ENCODE data around the gene RAB3GAP2.

DNA sequence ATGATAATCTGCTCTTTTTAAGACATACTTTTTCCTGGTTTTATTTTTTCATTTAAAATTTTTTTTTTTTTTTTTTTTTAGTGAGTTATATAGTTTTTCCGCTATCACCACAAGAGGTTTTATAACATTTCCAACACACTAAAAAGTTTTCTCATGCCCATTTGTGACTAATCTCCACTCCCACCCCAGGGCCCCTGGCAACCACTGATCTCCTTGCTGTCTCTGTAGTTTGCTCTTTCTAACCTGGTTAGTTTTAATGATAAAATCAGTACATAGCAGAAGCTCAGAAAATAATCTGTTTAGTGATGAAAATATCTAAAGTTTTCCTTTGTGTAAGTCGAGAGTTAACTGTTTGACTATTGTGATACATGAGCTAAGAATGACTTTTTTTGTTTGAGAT, 136.5 kb downstream of the RAB3GAP2 start:
- no peak for TF ChIP-seq BHLHE40 (IDR thresholded peaks at IDR 0.05; ENCODE audit: borderline replicate concordance in 1 of 2, low read depth in 2 of 2, low read length in 1 of 2)
- no peak for TF ChIP-seq POLR2A (IDR thresholded peaks at IDR 0.05; ENCODE audit: low read depth, low read length)
- TF ChIP-seq, protein P1, sequence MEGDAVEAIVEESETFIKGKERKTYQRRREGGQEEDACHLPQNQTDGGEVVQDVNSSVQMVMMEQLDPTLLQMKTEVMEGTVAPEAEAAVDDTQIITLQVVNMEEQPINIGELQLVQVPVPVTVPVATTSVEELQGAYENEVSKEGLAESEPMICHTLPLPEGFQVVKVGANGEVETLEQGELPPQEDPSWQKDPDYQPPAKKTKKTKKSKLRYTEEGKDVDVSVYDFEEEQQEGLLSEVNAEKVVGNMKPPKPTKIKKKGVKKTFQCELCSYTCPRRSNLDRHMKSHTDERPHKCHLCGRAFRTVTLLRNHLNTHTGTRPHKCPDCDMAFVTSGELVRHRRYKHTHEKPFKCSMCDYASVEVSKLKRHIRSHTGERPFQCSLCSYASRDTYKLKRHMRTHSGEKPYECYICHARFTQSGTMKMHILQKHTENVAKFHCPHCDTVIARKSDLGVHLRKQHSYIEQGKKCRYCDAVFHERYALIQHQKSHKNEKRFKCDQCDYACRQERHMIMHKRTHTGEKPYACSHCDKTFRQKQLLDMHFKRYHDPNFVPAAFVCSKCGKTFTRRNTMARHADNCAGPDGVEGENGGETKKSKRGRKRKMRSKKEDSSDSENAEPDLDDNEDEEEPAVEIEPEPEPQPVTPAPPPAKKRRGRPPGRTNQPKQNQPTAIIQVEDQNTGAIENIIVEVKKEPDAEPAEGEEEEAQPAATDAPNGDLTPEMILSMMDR (IDR thresholded peaks at IDR 0.05 in 2 of 3, conservative IDR thresholded peaks at IDR 0.05 in 1 of 3; ENCODE audit: control insufficient read depth in 2 of 3, extremely low read depth in 1 of 3, insufficient read depth in 1 of 3, low read depth in 3 of 3, low read length in 3 of 3), result no peak
- TF ChIP-seq, protein P2, sequence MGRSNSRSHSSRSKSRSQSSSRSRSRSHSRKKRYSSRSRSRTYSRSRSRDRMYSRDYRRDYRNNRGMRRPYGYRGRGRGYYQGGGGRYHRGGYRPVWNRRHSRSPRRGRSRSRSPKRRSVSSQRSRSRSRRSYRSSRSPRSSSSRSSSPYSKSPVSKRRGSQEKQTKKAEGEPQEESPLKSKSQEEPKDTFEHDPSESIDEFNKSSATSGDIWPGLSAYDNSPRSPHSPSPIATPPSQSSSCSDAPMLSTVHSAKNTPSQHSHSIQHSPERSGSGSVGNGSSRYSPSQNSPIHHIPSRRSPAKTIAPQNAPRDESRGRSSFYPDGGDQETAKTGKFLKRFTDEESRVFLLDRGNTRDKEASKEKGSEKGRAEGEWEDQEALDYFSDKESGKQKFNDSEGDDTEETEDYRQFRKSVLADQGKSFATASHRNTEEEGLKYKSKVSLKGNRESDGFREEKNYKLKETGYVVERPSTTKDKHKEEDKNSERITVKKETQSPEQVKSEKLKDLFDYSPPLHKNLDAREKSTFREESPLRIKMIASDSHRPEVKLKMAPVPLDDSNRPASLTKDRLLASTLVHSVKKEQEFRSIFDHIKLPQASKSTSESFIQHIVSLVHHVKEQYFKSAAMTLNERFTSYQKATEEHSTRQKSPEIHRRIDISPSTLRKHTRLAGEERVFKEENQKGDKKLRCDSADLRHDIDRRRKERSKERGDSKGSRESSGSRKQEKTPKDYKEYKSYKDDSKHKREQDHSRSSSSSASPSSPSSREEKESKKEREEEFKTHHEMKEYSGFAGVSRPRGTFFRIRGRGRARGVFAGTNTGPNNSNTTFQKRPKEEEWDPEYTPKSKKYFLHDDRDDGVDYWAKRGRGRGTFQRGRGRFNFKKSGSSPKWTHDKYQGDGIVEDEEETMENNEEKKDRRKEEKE (IDR thresholded peaks at IDR 0.05), result no peak
- TF ChIP-seq, protein P3, sequence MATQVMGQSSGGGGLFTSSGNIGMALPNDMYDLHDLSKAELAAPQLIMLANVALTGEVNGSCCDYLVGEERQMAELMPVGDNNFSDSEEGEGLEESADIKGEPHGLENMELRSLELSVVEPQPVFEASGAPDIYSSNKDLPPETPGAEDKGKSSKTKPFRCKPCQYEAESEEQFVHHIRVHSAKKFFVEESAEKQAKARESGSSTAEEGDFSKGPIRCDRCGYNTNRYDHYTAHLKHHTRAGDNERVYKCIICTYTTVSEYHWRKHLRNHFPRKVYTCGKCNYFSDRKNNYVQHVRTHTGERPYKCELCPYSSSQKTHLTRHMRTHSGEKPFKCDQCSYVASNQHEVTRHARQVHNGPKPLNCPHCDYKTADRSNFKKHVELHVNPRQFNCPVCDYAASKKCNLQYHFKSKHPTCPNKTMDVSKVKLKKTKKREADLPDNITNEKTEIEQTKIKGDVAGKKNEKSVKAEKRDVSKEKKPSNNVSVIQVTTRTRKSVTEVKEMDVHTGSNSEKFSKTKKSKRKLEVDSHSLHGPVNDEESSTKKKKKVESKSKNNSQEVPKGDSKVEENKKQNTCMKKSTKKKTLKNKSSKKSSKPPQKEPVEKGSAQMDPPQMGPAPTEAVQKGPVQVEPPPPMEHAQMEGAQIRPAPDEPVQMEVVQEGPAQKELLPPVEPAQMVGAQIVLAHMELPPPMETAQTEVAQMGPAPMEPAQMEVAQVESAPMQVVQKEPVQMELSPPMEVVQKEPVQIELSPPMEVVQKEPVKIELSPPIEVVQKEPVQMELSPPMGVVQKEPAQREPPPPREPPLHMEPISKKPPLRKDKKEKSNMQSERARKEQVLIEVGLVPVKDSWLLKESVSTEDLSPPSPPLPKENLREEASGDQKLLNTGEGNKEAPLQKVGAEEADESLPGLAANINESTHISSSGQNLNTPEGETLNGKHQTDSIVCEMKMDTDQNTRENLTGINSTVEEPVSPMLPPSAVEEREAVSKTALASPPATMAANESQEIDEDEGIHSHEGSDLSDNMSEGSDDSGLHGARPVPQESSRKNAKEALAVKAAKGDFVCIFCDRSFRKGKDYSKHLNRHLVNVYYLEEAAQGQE (IDR thresholded peaks at IDR 0.05; ENCODE audit: low read depth, low read length), result no peak
